Measurements from ENCODE around the gene KIF5A.
"Not testable (repeated sequence)": the region's sequence is repeated elsewhere in the genome, so short reads cannot be mapped to it uniquely, and the experiment has no call there.

The KIF5A gene

DNA sequence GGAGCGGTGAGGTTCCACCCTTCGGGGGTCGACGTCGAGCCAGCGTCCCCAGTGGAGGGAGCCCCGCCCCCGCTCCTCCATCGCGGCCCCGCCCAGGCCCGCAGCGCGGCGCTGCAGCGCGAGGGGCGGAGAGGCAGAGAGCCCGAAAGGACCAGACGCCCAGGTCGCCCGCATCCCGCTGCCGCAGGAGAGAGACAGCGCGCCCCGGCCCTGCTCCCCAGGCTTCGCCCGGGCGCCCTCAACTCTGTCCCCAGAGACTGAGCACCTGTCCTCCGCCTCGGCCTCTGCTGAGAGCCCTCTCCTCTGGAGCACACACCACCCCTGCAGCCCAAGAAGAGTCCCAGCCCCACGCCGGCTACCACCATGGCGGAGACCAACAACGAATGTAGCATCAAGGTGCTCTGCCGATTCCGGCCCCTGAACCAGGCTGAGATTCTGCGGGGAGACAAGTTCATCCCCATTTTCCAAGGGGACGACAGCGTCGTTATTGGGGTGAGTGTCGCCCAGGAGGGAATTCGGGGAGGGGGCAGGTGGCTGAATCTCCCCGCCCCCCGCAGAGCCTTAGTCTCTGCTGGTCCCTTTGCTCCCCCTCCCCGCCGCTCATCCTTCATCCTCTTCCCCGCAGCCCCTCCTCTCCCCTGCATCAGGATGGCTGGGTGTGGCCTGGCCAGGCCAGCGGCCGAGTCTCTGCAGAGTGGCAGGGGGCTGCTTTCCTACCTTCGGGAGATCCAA lies at the start of gene KIF5A:
TSS of gene KIF5A (plus strand) at position 136 of the 732 bp plus-strand sequence. CDS start at position 364, 228 bp downstream.
- DNase-seq (ENCODE audit: low read depth in 2 of 3, low spot score in 2 of 3): peak; percentile 32 to 49 (median 46)

DNA sequence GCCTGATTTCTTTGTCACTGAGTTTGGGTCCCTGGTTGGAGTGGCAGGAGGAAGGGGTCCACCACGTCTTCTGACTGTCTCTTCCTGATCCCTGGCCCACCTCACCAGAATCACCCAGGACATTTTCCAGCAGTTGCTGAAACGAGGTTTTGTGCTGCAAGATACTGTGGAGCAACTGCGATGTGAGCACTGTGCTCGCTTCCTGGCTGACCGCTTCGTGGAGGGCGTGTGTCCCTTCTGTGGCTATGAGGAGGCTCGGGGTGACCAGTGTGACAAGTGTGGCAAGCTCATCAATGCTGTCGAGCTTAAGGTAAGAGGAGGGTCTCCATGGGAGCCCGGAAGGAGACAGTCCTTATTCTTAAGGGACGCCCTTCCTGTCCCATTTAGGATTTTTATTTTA lies 49.6 kb upstream of the KIF5A start:
- DNase-seq (ENCODE audit: low read depth in 2 of 3, low spot score in 2 of 3): no peak

DNA sequence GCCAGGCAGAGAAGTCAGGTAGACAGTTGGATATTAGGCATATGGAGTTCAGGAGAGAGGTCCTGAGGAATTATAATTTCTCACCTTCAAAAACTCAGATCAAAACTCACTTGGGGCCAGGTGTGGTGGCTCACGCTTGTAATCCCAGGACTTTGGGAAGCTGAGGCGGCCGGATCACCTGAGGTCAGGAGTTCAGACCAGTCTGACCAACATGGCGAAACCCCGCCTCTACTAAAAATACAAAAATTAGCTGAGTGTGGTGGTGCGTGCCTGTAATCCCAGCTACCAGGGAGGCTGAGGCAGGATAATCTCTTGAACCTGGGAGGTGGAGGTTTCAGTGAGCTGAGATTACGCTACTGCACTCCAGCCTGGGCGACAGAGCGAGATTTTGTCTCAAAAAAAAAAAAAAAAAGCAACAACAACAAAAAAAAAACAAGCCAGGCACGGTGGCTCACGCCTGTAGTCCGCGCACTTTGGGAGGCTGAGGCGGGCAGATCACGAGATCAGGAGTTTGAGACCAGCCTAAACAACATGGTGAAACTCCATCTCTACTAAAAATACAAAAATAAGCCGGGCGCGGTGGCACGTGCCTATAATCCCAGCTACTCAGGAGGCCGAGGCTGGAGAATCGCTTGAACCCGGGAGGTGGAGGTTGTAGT lies 47.4 kb upstream of the KIF5A start:
- DNase-seq (ENCODE audit: low read depth in 2 of 3, low spot score in 2 of 3): not testable (repeated sequence)

DNA sequence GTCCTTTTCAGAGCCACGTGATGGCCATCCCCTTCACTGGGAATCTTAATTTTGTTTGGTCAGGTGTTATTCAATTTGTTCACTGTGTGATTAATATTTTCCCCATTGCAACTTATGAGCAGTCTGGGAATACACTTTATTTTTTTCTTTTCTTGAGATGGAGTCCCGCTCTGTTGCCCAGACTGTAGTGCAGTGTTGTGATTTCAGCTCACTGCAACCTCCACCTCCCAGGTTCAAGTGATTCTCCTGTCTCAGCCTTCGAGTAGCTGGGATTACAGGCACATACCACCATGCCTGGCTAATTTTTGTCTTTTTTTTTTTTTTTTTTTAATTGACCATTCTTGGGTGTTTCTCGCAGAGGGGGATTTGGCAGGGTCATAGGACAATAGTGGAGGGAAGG lies 43.3 kb upstream of the KIF5A start:
- DNase-seq (ENCODE audit: low read depth in 2 of 3, low spot score in 2 of 3): not testable (repeated sequence)

DNA sequence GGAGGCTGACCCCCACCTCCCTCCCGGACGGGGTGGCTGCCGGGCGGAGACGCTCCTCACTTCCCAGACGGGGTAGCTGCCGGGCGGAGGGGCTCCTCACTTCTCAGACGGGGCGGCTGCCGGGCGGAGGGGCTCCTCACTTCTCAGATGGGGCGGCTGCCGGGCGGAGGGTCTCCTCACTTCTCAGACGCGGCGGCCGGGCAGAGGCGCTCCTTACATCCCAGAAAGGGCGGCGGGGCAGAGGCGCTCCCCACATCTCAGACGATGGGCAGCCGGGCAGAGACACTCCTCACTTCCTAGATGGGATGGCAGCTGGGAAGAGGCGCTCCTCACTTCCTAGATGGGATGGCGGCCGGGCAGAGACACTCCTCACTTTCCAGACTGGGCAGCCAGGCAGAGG lies 42.0 kb upstream of the KIF5A start:
- not testable (repeated sequence) for DNase-seq (ENCODE audit: low read depth in 2 of 3, low spot score in 2 of 3)

DNA sequence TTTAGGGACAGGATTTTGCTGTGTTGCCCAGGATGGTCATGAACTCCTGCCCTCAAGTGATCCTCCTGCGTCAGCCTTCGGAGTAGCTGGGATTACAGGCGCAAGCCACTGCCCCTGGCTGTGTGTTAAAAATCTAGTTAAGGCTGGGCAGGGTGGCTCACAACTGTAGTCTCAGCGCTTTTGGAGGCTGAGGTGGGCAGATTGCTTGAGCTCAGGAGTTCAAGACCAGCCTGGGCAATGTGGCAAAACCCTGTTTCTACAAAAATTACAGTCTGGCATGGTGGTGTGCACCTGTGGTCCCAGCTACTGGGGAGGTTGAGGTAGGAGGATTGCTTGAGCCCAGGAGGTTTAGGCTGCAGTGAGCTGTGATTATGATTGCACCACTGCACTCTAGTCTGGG lies 38.7 kb upstream of the KIF5A start:
- DNase-seq (ENCODE audit: low read depth in 2 of 3, low spot score in 2 of 3): no peak

DNA sequence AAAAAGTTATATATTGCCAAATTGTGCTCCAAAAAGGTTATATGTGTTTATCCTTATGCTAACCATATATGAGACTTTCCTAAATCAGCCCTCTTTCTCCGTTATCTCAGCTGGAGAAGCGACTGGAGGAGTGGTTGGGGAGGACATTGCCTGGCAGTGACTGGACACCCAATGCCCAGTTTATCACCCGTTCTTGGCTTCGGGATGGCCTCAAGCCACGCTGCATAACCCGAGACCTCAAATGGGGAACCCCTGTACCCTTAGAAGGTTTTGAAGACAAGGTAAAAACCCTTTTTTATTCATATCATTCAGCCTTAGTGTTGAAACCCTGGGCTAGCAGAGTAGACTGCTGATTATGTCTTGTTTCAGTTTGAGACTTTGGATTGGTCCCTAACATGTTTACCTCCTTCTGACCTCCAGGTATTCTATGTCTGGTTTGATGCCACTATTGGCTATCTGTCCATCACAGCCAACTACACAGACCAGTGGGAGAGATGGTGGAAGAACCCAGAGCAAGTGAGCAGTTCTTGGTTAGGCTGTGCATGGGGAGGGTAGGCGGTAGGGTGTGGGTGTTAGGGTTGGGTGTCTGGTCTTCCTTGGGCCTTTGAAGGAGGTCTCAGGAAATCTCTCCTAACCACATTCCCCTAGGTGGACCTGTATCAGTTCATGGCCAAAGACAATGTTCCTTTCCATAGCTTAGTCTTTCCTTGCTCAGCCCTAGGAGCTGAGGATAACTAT lies 38.1 kb upstream of the KIF5A start:
- DNase-seq (ENCODE audit: low read depth in 2 of 3, low spot score in 2 of 3): no peak

DNA sequence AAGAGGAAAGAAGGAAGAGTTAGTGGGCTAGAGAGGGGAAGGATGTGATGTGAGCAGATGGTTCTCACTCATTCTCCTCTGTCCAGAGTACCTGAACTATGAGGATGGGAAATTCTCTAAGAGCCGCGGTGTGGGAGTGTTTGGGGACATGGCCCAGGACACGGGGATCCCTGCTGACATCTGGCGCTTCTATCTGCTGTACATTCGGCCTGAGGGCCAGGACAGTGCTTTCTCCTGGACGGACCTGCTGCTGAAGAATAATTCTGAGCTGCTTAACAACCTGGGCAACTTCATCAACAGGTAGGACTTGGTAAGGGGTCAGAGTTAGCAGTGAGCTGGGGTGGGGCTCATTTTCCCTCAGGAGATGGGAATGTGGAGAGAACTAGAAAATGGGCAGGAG lies 37.2 kb upstream of the KIF5A start:
- DNase-seq (ENCODE audit: low read depth in 2 of 3, low spot score in 2 of 3): no peak

DNA sequence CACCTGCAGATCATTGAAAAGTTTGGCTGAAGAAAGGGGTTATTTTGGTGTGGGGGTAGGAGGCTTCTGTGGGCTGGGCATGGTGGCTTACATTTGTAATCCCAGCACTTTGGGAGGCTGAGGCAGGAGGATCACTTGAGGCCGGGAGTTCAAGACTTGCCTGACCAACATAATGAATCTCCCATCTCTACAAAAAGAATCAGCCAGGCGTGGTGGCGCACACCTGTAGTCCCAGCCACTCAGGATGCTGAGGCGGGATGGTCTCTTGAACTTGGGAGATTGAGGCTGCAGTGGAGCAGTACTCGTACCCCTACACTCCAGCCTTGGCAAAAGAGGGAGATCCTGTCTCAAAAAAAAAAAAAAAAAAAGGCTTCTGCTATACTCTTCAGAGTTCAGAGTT lies 36.6 kb upstream of the KIF5A start:
- no peak for DNase-seq (ENCODE audit: low read depth in 2 of 3, low spot score in 2 of 3)

DNA sequence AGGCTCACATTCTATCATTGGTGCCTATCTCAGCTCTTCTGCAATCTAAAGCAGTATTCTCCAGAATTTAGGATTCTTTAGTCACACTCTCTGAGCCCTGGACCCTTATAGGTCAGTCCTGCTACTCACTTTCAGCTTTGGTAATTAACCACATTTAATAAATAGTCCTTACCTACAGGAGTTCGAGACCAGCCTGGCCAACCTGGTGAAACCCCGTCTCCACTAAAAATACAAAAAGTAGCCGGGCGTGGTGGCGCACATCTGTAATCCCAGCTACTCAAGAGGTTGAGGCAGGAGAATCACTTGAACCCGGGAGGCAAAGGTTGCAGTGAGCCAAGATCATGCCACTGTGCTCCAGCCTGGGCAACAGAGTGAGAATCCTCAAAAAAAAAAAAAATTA lies 36.2 kb upstream of the KIF5A start:
- not testable (repeated sequence) for DNase-seq (ENCODE audit: low read depth in 2 of 3, low spot score in 2 of 3)

DNA sequence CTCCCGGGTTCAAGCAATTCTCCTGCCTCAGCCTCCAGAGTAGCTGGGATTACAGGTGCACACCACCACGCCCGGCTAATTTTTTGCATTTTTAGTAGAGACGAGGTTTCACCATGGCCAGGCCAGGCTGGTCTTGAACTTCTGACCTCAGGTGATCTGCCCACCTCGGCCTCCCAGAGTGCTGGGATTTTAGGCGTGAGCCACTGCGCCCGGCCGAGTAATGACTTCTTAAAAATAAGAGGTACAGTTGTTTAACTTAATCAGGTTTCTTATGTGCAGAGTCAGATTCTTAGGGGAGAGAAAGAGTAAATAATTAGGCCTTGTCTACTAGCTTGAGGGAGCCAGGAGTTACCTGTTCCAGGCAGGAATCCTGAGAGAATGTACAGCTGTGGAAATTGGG lies 35.6 kb upstream of the KIF5A start:
- DNase-seq (ENCODE audit: low read depth in 2 of 3, low spot score in 2 of 3): not testable (repeated sequence)

DNA sequence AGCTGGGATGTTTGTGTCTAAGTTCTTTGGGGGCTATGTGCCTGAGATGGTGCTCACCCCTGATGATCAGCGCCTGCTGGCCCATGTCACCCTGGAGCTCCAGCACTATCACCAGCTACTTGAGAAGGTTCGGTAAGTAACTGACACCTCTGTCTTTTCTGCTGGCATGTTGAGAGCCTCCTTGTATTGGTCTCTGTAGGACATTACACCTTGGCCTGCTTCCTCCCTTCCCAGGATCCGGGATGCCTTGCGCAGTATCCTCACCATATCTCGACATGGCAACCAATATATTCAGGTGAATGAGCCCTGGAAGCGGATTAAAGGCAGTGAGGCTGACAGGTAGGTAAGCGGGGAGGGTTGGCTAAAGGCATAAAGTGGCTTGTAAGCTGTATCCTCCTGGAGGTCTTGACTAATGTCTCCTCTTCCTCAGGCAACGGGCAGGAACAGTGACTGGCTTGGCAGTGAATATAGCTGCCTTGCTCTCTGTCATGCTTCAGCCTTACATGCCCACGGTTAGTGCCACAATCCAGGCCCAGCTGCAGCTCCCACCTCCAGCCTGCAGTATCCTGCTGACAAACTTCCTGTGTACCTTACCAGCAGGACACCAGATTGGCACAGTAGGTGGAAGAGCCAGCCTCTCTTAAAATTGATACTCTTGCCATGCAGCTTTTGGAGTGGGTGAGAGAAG lies 35.0 kb upstream of the KIF5A start:
- no peak for DNase-seq (ENCODE audit: low read depth in 2 of 3, low spot score in 2 of 3)

DNA sequence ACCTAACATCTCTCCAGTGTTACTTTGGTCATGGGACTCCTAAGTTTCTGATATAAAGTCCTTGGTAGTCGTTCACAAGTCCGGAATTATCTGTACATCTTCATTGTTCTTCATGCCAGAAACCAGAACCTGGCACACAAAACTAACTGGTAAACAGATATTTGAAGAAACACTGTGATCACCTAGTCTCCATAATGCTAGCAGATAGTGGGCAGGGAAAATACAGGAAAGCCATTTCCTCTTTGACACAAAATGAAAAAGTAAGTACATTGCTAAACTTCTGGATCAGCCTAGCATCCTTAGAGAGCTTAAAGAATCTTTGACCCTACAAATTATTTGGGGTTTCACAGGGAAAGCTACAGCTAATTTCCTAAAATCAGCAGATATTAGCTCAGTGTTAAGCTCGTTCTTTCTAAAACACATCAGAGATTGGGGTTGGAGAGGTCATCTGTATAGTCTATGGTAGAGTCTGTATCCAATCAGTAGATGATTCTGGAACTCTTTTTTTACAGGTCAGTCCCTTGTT lies 34.4 kb upstream of the KIF5A start:
- DNase-seq (ENCODE audit: low read depth in 2 of 3, low spot score in 2 of 3): no peak

DNA sequence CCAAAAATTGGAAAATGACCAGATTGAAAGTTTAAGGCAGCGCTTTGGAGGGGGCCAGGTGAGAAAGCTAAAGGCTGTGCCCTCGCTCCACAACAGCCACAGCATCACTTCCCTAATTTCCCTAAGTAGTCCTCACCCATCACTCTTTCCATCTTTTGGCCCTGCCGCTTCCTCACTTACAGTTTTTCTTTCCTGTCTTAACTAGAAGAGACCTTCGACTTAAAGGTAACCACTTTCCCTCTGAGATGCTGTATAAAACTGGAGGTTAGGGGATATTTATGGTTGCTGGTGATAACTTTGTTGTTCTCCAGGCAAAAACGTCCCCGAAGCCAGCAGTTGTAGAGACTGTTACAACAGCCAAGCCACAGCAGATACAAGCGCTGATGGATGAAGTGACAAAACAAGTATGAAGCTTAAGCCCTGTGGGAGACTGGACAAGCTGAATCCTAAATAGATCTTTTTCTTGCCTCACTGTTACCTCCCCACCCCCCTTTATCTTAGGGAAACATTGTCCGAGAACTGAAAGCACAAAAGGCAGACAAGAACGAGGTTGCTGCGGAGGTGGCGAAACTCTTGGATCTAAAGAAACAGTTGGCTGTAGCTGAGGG lies 33.8 kb upstream of the KIF5A start:
- DNase-seq (ENCODE audit: low read depth in 2 of 3, low spot score in 2 of 3): no peak

DNA sequence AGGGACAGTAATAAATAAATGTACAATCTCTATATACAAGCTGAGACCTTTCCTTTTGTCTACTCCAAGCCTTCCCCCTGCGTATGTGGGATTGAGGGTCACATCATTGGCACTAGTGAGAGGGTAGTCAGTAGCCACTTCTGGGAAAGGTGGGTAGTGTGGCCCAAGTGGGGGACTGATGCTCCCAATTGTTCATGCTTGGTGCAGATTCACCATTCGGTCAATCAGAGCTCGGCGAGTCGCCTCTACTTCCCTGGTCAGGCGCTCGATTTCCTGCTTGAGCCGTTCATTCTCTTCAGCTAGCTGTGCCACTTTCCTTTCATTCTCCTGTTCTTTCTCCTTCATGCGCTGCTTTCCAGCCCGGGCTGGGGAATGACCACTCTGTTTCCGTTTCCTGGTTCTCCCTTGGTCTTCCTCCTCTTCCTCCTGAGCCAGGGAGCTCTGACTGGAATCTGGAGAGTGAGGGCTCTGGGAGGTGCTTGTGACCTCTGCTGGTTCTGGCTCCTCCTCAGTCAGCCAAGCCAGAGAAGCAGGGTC lies 33.2 kb upstream of the KIF5A start:
- no peak for DNase-seq (ENCODE audit: low read depth in 2 of 3, low spot score in 2 of 3)

DNA sequence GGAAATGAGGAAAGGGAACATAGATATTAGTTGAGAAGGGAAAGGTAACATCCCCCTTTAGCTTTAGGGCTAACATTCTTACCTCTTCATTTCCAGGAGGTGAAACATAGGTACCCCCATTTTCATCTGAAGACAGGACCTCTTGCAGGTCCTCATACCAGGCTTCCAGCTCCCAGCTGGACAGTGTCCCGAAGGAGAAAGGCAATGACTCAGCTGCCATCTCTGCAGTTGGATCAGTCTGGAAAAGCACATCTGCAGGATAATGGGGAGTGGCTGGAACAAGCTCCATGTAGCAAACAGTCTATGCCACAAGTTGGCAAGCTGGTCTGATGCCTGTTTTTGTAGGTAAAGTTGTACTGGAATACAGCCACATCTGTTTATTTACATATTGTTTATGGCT lies 32.7 kb upstream of the KIF5A start:
- DNase-seq (ENCODE audit: low read depth in 2 of 3, low spot score in 2 of 3): no peak

DNA sequence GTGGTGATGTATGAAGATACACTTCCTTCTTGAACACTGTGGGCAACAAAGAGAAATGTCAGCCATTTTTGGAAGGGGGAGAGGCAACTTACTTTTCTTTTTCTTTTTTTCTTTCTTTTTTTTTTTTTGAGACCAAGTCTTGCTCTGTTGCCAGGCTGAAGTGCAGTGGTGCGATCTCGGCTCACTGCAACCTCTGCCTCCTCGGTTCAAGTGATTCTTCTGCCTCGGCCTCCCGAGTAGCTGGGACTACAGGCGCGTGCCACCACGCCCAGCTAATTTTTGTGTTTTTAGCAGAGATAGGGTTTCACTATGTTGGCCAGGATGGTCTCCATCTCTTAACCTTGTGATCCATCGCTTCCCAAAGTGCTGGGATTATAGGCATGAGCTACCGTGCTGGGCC lies 32.1 kb upstream of the KIF5A start:
- DNase-seq (ENCODE audit: low read depth in 2 of 3, low spot score in 2 of 3): not testable (repeated sequence)

DNA sequence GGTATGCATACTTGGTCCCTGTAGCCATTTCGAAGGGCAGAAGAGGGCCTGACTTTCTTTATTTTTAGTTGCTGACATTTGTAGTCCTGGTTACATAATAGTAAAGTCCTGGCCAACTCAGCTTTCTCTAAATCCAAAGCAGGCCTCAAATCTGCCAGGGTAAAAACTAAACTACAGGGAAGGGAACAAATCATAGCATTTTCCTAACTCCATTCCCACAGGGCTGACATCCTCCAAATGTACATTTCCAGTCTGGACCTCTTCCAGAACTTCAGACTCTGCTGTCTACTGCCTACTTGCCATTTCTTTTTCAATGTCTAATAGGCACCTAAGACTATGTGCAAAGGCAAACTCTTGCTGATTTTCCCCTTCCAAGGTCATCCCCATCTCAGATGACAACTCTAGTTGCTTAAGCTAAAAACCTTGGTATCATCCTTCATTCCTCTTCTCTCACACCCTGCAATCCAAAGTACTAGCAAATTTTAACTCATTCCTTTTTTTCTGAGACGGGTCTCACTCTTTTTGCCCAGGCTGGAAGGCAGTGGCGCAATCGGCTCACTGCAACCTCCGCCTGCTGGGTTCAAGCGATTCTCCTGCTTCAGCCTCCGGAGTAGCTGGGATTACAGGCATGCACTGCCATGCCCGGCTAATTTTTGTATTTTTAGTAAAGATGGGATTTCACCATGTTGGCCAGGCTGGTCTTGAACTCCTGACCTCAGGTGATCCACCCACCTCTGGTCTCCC lies 31.5 kb upstream of the KIF5A start:
- no peak for DNase-seq (ENCODE audit: low read depth in 2 of 3, low spot score in 2 of 3)

DNA sequence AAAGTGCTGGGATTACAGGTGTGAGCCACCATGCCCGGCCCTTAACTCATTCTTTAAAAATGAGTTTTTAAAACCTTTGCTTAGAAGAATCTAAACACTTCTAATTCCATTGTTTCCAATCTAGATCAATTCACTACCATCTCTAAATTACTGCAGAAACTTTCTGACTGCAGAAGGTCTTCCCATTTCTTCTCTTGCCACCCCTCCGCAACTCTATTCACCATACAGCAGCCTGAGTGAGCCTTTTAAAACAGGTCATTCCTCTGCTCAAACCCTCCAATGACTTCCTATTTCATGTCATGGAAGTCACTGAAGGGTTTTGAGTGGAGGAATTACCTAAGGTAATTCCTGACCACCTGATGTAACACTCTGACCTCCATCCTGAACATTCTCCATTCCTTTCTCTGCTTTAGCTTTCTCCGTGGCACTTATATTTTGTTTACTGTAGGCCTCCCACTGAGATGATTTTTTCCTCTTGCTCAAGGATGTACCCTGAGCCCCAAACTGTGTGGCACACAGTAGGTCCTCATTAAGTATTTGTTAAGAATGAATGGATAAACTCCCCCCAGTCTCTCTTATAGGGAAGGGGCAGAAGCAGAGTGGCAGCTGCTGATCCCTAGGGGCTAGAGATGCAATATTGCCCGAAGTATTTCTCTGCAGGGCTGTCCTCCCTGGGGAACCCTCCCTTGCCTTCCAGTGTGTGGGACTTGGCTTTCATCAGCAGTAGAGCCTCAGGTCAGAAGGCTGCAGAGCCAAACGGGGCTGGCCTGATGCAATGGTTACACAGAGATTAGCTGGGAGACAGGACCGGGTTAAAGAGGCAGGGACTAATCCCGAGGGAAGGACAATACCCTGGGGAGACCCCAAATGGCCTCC lies 30.7 kb upstream of the KIF5A start:
- no peak for DNase-seq (ENCODE audit: low read depth in 2 of 3, low spot score in 2 of 3)

Data from activated CD8-positive, alpha-beta memory T cell treated with anti-CD3 and anti-CD28 coated beads for 48 hours (primary cell).